ENCODE results near the gene MMP25. TPM values are rescaled to one million over a fixed set of nuclear protein-coding genes. Genes with fewer than 3 reads are reported as not detected.
"Not testable (repeated sequence)": the region's sequence is repeated elsewhere in the genome, so short reads cannot be mapped to it uniquely, and the experiment has no call there.

Gene MMP25
- total RNA-seq, 1 experiment from 2014 or later, result not detected

DNA sequence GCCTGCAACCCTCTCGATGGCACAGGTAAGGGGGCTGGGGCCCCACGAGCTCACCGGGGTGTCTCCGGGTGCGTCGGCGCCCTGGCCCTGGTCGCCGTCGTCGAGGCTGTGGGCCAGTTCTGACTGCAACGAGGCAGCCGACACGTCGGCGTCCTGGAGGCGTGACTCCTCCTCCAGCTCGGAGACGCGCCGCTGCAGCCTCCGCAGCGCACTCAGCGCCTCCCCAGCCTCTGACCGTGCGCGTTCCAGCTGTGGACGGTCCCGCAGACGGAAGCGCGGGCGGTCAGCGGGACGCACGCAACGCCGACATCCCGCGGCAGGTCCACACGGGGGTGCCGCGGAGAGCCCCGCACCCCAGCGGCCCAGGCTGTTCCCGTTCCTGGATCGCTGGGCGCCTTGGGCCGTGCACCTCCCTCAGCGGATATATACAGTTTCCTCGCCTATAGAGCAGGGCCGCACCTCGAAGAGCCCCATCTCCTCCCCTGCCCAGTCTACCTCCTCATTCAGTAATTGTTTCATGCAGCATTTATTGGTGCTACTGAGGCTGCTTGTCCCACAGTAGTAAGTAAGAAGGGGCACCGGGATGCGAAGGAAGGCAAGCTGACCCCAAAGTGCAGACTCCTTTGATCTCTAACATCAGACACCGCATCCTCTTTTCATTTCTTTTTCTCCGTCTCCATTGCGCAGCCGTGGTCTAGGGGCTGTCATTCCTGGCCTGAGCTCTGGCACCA lies 16.7 kb upstream of the MMP25 start:
- DNase-seq (ENCODE audit: low read depth), result peak; percentile 55

DNA sequence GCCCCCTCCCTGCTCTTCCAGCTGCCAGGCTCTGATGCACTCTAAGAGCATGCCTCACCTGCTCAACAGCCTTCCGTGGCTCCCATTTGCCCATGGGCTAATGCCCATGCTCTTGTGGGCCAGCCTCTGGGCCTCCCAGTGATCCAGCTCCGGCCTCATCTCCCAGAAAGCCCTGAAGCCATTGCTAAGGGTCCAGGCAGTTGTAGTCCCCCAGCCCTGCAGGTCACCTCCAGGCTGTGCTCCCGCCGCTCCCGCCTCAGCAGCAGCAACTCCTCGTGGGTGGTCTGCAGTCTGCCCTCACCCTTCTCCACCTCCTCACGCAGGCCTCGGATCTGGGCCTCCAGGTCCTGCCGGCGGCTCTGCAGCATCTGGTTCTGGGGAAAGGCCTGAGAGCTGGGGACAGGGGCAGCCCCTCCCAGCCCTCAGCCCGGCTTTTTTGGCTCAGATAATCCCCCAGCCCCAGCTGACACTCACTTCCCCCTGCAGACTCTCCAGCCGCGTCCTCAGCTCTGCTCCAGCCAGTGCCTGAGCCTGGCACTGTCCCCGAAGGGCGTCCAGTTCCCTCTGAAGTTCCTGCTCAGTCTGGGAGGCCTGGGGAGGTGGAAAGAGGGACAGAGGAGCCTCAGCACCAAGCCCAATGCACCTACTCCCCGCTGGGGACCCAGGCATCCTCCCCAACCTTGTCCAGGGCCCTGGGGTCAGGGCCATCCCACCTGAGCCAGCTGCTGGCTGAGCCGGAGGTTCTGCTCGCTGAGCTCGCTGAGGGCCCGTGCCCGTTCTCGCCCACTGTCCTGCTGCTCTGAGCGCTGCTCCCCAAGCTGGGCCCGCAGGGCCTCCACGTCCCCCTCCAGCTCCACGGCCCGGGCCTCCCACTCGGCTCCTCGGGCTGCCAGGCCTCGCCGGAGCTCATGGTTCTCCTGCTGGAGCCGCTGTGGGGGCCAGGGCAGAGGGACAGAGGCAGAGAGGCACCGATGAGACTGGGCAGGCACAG lies 15.8 kb upstream of the MMP25 start:
- no peak for DNase-seq (ENCODE audit: low read depth)

DNA sequence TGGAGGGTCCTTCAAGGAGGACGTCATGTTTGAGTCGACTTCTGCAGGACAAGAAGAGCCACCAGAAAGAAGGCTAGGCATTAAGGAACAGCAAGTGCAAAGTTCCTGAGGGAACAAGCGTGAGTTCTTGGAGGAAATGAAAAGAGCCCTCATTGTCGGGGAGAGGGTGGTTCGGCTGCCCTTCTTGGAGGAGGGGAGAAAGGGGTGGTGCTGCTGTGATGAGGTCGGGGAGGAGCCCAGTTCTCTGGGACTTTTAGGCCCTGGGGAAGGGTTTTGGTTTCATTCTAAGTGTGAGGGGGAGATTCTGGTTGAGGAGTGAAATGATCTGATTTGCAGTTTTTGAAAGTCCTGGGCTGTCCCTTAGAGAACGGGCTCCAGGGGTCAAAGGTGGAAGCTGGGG lies 13.7 kb upstream of the MMP25 start:
- DNase-seq (ENCODE audit: low read depth), result no peak

DNA sequence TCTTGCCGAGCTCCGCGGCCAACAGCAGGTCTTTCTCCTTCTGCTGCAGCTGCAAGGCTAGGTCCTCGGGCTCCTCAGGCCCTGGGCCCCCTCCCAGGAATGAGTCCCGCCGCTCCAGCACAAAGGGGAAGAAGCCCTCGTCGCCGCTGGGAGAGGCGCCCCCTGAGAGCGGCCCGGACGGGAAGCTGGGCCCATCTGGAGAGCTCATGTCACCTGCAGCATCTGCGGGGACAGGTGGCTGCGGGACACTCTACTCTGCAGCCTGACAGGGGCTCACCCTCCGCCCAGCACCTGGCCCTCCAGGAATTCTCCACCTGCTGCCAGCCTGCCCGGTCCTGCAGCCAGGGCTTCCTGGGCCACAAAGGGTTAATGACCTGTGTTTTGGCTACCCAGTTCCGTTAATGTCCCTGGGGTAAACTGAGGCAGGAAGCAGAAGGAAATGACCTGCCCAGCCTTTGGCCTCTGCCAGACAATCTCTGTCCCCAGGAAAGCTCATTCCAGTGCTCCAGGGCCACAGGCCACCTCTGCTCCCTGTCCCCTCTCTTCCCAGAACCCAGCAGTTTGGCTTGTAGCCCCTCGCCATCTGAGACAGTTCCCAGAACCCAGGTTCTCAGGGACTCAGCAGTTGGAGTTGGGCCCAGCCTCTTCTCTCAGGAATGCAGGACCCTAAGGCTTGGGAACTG lies 10.9 kb upstream of the MMP25 start:
- no peak for DNase-seq (ENCODE audit: low read depth)

DNA sequence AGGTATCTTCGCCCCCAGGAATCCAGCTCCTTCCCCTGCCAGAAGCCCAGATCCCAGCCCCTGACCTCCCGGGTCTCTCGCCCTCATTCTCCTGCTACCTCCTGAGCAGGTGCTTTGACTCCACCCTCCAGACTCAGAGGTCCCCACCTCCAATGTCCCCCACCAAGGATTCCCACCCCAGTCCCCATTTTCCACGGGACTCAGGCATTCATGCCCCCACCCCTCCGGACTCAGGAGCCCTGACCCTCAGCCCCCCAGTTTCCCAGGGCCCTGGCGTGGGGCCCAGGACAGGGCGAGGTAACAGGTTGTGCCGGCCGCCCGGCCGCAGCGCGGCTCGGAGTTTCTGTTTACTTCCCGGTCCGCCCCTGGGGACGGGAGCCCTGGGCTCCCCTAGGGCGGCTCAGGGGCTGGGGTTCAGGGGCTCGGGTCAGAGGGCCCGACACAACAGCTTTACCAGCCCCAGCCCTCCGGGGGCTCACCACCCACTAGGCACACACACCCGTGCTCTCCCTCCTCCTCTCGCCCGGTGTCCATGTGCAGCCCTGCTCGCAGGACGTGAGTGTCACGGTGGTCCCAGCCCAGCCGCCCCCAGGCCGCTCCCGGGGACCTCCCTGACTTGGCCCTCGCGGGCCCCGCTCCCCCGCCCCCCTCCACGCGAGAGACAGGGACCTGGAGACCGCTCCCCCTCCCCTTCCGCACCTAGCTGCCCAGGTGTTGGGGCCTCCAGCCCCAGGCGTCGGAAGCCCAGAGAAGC lies 10.2 kb upstream of the MMP25 start:
- no peak for DNase-seq (ENCODE audit: low read depth)

DNA sequence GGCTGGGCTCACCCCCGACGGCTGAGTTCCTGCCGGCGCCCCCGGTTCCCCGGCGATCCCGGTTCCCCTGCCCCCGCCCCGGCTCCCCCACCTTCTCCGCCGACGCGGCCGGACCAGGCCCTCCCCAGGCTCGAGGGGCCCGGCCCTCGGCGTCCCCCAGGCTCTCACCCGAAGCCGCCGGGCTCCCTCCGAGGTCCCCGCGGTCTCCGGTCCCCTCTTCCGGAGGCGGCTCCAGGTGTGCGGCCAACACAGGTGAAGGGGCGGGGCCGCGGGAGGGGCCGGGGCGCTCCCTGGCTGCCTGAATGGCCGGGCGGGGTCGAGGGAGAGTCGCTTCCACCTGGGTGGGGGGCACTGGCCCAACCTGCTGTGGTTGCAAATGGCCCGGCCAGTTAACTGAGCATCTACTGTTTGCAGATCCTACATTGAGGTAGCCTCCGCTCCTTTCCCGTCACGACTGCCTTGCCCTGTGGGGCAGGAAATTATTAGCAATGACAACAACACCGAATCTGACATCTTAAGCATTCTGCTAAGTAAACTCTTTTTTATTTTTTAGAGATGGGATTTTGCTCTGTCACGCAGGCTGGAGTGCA lies 9.5 kb upstream of the MMP25 start, which contains the start of gene BICDL2:
TSS of gene BICDL2 (minus strand) at position 219 of the 590 bp plus-strand sequence. CDS start 1,448 bp downstream, outside the sequence.
- DNase-seq (ENCODE audit: low read depth), result no peak

DNA sequence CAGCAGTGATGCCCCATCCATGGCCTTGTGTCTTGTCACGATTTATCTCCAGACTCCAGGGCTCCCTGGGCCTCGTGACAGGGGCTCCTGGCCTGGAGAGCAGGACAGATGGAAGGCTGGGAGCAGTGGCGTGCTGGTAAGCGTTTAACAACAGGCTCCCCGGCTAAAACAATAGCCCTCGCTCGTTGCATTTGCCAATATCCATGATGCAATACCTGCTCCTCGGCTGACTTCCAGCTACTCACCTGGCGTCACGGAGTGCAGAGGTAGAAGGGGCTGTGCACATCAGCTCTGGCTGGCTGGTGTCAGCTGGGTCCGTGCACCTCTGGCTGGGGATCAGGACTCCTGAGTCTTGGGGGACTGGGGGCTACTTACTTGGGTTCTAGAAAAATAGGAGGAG lies 8.1 kb upstream of the MMP25 start:
- DNase-seq (ENCODE audit: low read depth), result no peak

DNA sequence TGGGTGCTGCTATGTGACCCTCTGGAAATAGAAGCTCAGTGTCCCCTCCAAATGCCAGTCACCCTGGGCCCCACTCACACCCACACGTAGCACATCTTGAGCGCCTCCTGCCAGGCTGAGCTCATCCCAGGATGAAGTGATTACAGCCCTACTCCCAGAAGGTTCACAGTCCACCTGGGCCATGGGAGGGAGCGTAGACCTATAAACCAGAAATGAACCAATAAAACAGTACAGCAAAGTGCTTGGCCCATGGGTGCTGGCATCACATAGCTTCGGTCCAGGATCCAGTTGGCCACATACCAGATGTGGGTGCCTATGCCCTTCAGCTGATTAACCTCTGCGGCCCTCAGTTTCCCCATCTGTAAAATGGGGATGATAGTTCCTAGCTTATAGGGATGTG lies 7.5 kb upstream of the MMP25 start:
- no peak for DNase-seq (ENCODE audit: low read depth)

DNA sequence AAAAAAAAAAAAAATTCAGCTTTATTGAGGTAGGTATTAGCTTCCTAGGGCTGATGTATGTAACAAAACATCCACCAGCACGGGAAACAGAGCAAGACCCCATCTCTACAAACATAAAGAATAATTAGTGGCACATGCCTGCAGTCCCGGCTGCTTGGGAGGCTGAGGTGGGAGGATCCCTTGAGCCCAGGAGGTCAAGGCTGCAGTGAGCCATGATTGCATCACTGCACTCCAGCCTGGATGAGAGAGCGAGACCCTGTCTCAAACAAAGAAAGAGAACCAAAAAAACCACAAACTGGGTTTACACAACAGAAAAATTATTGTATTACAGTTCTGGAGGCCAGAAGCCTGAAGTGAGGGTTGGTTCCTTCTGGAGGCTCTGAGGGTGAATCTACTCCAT lies 4.0 kb upstream of the MMP25 start:
- DNase-seq (ENCODE audit: low read depth), result no peak

DNA sequence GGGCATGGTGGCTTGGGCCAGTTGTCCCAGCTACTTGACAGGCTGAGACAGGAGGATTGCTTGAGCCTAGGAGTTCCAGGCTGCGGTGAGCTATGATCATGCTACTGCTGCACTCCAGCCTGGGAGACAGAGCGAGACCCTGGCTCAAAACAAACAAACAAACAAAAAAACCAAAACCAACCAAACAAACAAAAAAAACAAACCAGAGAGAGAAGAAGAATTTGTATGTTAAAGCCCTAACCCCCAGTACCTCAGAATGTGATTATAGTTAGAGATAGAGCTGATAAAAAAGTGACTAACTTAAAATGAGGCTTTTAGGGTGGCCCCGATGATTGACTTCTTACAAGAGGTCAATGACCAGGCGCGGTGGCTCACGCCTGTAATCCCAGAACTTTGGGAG lies 1.7 kb upstream of the MMP25 start:
- no peak for DNase-seq (ENCODE audit: low read depth)

DNA sequence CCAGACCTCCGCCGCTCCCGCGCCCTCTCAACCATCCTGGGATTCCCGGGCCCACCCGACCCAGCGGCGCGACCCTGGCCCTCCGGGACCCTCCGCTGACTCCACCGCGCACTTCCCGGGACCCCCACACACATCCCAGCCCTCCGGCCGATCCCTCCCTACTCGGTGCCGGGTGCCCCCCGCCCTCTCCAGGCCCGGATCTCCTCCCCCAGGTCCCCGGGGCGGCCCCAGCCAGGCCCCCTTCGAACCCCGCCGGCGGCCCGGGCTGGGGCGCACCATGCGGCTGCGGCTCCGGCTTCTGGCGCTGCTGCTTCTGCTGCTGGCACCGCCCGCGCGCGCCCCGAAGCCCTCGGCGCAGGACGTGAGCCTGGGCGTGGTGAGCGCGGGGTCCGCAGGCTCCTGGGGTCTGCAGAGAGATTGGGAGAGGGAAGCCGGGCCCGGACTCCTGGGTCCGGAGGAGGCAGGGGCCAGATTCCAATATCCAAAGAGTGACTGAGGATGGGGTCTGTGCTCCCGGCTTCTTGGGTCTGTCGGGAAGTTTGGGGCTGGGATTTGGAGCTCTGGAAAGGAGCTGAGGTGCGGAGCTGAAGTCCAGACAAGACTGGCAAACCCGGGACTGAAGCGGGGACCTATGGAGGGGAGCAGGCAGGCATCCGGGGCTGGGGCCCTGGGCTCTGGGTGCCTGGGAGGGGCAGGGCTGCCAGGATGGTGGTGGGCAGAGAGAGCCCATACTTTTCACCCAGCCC lies 453 bp downstream of the MMP25 start:
- DNase-seq (ENCODE audit: low read depth), result no peak

DNA sequence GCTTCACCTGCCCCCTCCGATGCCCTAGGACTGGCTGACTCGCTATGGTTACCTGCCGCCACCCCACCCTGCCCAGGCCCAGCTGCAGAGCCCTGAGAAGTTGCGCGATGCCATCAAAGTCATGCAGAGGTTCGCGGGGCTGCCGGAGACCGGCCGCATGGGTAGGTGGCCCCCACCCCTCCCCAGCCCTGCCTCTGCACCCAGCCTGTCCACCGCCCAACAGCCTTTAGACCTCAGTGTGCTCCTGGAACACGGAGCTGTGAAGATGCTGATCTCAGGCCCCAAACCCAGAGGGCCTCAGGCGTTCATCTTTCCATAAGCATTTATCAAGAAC lies 993 bp downstream of the MMP25 start:
- no peak for DNase-seq (ENCODE audit: low read depth)

DNA sequence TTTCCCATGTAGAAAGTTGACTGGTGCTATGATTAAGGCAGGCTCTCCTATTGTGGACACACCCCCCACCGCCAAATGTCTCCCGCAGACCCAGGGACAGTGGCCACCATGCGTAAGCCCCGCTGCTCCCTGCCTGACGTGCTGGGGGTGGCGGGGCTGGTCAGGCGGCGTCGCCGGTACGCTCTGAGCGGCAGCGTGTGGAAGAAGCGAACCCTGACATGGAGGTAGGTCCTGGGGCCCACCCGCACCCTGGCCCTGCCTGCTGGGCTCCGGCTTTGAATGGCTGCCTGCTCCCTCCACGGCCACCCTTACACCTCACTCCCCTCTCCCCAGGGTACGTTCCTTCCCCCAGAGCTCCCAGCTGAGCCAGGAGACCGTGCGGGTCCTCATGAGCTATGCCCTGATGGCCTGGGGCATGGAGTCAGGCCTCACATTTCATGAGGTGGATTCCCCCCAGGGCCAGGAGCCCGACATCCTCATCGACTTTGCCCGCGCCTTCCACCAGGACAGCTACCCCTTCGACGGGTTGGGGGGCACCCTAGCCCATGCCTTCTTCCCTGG lies 3.6 kb downstream of the MMP25 start:
- no peak for DNase-seq (ENCODE audit: low read depth)

DNA sequence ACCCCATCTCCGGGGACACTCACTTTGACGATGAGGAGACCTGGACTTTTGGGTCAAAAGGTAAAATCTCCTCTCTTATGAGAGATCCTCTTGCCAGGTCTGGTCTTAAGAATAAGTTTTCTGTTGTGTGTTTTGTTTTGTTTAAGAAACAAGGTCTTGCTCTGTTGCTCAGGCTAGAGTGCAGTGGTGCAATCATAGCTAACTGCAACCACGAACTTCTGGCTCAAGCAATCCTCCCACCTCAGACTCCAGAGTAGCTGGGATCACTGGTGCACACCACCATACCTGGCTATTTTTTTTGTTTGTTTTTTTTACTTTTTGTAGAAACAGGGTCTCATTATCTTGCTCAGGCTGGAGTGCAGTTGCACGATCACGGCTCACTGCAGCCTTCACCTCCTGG lies 4.1 kb downstream of the MMP25 start:
- no peak for DNase-seq (ENCODE audit: low read depth)

DNA sequence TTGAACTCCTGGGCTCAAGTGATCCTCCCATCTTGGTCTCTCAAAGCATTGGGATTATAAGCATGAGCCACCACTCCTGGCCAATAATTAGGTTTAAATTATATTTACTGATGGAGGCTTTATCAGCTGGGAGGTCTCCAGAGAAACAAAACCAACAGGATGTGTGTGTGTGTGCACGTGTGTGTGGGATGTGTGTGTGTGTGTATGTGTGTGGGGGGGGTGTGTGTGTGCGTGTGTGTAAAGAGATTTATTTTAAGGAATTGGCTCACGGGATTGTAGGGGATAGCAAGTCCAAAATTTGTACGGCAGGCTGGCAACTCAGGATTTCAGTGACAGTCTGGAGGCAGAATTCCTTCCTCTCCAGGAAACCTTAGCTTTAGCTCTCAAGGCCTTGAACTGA lies 4.6 kb downstream of the MMP25 start:
- no peak for DNase-seq (ENCODE audit: low read depth)

DNA sequence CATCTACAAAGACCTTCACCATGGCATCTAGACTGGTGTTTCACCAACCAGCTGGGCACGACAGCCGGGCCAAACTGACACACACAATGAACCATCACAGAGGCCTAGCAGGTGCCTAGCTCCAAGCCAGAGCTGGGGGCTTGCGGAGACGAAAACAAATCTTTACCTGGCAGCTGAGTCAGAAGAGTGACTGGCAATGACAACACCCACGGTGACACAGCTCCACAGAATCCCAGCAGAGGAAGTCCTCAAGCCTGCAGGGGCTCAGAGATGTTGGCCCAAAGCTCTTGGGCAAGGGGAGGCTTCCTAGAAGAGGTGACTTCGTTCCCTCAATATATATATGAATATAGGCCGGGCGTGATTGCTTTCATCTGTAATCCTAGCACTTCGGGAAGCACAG lies 5.1 kb downstream of the MMP25 start:
- DNase-seq (ENCODE audit: low read depth), result no peak

DNA sequence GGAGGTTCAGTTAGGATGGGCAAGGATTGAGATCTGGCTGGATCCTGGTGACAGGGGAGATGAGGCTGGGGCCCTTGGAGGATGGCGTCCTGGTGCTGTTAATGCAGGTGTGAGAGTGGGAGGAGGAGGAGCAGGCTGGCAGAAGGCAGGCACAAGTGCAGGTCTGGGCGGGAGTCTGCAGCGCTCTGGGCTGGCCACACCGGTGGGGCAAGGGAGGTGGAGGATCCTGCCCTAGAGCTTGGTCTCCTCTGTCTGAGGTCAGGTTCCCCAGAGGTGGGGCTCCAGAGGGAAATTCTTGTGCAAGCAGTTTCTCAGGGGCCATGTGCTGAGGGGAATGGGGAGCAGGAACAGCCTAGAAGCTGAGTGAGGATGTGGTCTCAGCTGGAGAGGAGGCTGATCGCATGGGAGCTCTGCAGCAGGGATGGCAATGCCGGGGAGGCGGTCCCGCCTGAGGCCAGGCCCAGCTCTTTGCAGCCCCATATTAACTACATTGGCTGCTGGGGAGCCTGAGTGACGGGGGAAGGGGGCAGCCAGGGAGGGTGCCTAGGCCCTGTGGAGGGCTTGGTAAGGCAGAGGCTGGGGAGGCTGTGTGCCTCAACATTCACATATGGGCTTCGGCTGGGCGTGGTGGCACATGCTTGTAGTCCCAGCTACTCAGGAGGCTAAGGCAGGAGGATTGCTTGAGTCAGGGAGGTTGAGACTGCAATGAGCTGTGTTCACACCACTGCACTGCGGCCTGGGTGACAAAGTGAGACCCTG lies 6.4 kb downstream of the MMP25 start:
- not testable (repeated sequence) for DNase-seq (ENCODE audit: low read depth)

DNA sequence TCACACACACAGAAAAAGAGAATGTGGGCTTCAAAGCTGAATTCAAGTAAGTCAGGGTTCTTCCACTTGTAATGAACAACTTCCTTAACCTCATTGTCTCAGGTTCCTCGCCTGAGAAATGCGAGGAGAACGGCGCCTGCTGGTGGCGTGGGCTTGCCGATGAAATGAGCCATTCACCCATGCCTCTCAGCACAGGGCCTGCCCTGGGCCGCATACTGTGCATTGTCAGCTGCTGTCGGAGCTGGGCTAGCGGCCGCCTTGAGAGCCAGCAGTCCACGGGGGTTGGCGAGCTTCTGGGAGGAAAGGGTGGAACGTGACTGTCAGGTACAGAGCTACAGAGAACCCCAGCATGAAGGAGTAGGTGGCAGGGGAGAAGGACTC lies 7.0 kb downstream of the MMP25 start:
- not testable (repeated sequence) for DNase-seq (ENCODE audit: low read depth)

DNA sequence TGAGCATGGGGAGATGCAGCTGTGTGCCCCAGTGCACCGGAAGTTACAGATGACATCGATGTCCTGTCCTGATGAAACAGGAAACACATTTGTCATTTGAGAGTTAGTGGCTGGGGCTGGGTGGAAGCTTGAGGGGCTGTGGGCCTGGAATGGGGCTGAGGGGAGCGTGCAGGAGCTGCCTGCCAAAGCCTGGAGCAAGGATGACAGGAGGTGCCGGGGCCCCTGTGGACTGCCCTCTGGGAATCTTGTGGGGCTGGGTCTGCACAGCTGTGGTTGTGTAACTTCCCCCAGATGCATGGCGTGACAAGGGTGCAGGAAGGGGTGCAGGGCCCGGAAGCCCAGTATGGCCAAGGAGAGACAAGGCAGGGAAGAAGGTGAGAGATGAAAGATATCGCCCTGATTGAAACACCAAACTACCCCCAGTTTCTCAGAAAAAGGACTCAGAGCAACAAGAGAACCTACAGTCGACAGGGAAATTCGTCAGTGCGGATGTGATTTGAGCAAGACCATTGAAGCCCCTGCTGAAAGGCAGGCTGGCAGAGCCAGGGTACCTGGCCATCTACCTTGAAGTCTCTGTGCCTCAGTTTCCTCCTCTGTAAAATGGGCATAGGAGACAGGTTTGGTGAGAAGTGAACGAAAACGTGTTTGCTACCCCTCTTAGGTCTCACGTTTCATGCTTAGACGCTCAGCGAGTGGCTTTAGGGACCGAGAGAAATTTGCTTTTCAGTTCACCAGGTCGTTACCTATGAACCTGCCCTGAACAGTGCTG lies 8.8 kb downstream of the MMP25 start:
- no peak for DNase-seq (ENCODE audit: low read depth)
